ENCODE data around the gene GID8.

GID8 gene

DNA sequence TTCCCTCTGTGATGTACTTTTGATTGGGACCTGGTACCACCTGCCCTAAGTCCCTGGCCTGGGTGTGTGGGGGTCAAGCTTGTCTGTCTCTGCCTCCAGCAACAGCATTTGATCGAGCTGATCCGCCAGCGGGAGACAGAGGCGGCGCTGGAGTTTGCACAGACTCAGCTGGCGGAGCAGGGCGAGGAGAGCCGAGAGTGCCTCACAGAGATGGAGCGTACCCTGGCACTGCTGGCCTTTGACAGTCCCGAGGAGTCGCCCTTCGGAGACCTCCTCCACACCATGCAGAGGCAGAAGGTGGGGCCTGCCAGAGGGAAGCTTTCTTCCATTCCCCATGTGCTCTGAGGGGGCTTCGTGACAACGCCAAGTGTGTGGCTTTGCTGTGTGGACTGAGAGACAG lies 5.4 kb downstream of the GID8 start:
- no peak for DNase-seq (ENCODE audit: low read depth)

DNA sequence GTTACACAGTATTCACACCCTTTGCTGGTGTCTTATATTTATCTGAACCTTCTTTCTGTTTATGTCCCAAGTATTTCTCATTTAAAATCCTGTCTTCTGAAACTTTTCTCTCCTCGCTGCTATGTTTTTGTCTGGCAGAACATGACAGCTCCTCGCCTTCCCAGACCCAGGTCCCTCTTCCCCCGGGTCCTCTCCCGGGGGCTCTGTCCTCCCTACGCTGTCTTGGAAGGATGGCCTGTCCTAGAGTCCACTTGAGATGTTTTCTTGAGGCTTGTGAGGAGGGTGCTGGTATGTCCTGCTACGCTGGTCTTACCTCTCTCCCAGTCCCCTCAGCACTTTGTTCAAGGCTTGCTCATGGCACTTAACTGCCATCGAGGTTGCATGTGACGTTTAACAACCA lies 6.2 kb downstream of the GID8 start:
- no peak for DNase-seq (ENCODE audit: low read depth)

DNA sequence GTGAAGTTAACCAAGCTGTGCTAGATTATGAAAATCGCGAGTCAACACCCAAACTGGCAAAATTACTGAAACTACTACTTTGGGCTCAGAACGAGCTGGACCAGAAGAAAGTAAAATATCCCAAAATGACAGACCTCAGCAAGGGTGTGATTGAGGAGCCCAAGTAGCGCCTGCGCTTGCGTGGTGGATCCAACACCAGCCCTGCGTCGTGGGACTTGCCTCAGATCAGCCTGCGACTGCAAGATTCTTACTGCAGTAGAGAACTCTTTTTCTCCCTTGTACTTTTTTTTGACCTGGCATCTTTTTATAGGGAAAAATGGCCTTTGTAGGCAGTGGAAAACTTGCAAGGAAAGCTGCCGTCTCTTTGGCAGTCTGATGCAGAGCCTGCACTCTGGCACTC lies 6.8 kb downstream of the GID8 start:
- DNase-seq (ENCODE audit: low read depth) = no peak

DNA sequence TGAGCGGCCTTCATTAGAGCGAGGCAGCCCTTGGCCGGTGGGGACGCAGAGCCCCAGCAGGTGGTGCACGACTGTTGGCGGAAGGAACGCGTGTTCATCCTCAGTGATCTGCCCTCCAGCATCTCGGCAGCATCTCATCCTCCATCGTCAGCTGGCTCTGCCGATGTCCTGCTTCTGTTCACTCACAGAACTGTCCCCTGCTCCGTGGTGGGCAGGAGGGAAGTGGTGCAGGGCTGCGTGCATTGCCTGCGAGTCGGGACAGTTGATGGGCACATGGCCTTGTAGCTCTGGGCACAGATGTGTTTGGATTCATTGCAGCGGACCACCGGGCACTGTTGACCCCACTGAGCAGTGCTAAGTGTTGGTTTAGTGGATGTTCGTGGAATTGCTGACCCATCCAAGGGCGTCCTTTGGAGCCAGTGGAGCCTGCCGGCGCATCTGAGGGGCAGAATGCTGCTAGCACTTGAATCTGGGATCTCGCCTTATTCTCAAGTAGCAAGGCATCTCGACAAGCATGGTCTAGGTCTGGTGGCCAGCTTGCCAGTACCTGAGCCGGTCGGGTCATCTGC lies 7.9 kb downstream of the GID8 start:
- DNase-seq (ENCODE audit: low read depth) = no peak

DNA sequence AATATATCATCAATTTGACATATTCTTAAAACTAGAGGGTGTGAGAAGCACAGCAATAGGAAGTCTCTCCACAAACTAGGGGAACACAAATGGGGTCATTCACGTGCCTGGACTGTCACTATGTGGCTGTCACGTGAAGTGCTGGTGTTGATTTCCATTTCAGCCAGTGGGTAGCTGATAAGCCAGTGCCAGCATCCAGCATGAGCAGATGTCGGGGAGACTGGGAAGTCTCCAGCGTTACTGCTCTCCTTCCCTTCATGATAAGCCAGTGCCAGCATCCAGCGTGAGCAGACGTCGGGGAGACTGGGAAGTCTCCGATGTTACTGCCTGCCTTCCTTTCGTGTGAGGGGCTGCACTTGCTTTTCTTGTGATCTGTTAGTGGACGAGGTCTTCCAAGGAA lies 9.0 kb downstream of the GID8 start:
- no peak for DNase-seq (ENCODE audit: low read depth)

DNA sequence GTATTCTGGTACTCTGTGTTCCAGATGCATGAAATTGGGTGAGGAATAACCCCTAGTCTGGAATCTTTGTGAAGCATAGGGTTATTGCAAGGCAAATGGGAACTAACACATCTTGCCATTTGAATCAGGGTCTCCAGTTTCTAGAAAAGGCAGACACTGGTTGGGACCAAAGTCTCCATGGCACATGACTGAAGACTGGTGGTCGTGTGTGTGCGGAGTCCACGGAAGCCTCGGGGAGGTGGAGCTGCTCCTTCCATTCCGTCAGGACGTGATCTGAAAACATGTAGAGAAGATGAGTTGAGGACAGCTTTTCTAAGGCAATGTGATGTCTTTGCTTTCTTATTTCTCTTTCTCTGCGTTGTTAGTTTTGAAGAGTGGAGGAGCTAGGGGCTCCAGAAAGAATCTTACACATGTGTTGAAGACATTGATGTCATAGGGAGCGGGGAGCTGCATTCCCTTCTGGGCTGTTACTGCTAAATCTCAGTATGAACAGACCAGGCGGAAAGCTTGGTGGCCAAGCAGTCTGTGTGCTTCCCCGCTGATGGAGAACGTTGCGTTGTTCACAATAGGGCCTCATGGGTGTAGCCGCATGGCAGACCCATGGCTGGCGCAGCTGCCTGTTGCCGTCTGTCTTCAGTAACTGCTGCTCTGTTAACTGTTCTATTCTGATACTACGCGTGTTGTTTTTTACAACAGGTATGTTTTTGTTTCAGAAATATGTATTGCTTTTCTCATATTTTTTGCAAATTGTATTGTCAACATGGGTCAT lies 9.8 kb downstream of the GID8 start:
- no peak for DNase-seq (ENCODE audit: low read depth)

DNA sequence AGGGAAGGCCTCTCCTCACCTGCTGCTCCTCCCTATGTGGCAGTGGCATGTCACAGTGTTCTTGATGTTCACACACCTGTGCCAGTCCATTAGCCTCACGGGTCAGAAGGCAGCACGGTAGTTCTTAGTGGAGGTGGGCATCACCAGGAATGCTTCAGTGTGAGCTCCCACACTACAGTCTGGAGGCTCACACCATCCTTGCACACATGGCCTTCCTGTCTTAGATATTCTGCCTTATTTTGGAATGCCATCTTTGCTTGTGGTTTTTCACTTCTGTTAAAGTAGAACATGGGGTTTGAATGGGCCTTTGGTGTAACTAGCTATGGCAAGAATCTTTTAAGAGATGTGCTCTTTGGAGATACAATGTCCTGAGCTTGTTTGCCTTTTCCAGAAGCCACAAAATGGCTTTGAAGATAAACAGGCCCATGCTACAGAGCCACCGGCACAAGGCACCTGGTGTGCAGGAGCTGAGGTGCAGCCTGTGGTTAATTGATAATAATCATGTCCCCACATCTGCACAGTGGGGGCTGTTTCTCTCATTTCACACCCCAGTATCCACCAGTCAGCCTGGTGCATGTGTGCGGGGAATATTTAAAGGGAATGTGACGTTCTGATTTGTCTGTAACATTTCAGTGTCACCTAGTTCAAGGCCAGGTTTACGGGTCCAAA lies 11.3 kb downstream of the GID8 start:
- DNase-seq (ENCODE audit: low read depth) = no peak

DNA sequence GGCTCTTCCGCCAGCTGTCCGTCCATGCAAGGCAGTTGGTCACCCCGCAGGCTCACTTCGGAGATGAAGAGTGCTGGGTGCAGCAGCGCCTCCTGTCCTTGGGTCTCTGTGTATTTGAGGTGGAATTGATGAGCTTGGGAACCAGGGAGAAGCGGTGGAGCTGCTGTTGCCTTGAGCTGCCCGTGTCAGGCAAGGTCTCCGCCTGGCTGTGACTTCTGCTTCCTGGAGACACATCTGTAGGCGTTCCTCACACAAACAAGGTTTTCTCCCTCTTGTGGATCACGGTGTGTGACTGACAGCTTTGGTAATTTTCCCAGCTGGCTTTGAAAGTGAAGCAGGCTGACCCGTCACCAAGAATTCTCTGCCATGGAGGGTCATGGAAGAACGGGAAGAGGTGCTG lies 12.0 kb downstream of the GID8 start:
- DNase-seq (ENCODE audit: low read depth) = no peak

DNA sequence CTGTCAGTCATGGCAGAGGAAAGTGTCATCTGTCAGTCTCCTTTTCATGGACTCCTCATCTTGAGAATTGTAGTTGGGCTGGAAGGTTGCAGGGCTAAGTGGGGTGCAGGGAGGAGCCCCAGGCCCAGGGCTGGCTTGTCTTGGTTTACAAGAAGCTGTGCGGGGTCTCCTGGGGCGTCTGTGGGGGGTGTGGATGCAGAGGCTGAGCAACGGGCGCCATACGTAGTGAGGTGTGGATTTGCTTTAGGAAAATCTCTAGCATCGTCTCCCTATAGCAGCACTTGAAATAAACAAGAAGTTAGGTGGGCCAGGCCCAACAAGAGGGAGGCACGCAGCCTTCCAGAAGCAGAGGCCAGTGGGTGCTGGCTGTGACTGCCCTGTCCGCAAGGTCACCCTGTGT lies 12.8 kb downstream of the GID8 start:
- DNase-seq (ENCODE audit: low read depth) = no peak

DNA sequence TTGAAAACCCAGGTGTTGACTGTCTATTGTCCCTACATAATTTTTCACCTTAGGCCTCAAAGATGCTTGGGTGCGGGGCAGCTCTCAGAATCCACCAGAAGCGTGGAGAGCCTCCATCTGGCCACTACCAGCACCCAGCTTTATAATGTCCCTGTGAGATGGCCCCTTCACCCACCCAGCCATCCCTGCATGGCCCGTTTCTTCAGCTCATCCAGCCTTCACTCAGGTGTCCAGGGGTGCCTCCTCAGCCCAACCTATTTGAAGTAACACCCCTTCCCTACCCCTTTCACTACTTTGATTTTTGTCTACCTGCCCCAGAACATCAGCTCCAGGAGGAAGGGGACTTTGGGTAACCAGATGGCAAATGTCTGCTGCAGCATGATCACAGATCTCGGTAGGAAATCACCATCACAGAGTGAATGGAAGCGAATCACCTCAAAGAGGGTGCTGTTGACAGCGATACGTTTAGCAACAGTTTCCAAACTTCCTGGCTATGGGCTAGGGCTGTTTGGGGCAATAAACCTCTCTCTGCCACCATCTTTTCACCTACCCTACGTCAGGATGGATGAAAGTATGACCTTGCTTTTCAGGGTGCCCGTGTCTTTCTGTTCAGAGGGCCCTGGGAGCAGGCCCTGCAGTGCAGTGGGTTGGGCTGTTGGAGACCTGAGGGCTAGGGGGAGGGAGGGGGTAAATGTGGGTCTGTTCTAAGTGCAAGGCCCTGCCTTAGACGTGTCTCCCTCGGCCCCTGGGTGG lies 13.4 kb downstream of the GID8 start:
- DNase-seq (ENCODE audit: low read depth) = no peak

DNA sequence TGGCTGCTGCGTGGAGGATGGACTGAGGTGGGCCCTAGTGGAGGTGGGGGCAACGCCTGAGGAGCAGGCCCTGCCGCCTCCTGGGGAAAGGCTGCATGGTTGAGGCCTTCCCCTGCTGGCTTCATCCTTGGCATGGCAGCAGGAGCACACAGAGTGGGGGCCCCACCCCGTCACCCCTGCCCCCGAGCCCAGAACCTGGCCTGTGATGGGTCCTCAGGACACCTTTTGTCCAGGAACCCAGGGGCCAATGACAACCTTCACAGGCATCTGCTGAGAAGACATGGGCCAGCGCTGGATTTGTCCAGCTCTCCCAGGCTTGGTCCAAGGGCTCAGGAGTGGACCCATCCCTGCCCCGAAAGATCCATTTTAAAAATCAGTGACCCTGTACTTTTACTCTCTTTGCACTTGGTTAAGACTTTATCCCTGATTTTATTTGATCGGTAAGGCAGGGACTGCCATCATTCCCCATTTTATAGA lies 14.0 kb downstream of the GID8 start:
- no peak for DNase-seq (ENCODE audit: low read depth)

DNA sequence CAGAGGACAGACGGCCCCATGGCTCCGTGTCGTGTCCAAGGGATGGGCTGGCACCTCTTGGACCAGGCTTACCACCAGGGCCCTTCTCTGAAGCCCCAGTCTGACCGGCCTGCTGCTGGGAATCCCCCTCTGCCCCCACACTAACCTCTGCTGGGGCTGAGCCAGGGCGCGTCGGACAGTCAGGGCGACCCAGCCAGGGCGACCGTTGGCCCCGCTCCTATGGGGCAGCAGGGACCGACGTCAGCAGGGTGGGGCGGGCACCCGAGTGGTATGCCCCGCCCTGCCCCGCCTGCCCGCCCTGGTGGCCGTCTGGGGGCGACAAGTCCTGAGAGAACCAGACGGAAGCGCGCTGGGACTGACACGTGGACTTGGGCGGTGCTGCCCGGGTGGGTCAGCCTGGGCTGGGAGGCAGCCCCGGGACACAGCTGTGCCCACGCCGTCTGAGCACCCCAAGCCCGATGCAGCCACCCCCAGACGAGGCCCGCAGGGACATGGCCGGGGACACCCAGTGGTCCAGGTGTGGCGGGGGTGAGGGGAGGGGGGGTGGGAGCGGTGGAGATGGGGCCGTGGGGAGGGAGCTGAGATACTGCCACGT lies 14.5 kb downstream of the GID8 start, which contains the start of gene SLC17A9:
SLC17A9 (plus strand) TSS at position 337 of the 595 bp plus-strand sequence; CDS start at position 459, 122 bp downstream.
- DNase-seq (ENCODE audit: low read depth) = no peak

DNA sequence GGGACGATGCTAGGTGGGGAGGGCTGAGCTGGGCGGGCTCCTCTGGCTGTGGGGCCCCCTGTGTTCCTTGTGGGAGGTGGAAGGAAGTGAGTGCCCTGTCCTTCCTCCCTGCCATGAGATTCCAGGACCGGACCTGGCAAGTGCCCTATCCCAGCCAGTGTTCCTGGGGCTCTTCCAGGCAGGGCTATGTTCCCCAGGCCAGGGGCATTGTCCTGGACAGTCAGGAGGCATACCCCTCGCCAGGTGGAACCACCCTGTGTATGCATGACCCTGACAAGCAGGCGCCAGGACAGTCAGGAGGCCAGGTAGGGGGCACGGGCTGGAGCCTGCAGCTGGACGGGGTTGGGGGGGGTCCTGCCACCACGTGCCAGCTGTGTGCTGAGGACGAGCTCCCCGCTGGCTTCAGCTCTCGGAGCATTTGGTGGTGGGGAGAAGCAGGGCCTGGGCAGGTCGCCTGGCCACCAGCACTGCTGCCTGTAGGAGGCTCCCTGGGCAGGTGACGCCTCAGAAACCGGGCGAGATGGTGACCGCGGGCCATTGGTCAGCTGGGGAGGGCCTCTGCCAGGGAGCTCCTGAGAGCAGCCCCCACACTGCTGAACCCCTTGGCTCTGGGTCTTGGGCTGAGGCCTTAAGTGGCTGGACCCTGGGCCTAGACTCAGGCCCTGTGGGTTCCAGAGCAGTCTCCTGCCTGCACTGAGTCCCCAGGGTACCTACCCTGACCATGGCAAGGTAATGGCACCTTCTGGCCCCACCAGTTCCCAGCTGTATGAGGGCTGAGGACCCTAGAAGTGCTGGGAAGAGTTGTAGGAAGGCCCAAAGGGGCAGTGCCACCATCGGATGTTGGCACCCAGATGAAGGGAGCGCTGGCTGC lies 15.3 kb downstream of the GID8 start:
- no peak for DNase-seq (ENCODE audit: low read depth)

DNA sequence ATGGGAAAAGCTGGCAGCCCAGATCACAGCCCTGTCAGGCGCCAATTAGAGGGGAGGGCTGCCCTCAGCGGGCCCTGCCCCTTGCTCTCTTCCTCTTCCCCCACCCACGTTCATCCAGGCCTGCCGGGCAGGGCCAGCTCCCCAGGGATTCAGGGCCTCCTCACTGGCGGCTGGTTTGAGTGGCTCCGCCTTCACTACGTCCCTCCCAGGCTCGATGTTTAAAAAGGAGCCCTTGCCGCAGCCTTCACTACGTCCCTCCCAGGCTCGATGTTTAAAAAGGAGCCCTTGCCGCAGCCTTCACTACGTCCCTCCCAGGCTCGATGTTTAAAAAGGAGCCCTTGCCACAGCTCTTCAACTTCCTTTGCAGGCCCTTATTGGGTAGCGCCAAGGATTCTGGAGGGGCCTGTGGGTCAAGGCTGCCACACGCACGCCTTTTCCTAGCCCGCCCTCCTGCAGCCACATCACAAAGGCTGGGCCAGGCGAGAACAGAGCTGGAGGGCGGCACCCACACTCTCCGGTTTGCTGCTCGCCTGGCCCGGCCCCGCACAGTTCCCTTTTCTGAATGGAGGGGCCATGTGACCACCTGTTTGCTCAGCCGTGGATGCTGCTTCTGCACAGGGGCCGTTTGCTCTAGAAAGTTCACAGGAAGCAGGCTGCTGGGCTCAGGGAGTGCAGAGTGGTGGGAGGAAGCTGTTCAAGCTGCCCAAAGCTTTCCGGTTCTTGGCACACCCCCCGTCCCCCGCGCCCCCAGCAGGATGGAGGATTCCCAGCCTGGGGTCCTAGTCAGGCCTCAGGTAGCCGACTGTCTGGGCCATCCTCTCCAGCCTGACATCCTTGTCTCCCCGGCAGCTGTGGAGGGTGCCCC lies 16.1 kb downstream of the GID8 start:
- DNase-seq (ENCODE audit: low read depth) = peak; percentile 26

DNA sequence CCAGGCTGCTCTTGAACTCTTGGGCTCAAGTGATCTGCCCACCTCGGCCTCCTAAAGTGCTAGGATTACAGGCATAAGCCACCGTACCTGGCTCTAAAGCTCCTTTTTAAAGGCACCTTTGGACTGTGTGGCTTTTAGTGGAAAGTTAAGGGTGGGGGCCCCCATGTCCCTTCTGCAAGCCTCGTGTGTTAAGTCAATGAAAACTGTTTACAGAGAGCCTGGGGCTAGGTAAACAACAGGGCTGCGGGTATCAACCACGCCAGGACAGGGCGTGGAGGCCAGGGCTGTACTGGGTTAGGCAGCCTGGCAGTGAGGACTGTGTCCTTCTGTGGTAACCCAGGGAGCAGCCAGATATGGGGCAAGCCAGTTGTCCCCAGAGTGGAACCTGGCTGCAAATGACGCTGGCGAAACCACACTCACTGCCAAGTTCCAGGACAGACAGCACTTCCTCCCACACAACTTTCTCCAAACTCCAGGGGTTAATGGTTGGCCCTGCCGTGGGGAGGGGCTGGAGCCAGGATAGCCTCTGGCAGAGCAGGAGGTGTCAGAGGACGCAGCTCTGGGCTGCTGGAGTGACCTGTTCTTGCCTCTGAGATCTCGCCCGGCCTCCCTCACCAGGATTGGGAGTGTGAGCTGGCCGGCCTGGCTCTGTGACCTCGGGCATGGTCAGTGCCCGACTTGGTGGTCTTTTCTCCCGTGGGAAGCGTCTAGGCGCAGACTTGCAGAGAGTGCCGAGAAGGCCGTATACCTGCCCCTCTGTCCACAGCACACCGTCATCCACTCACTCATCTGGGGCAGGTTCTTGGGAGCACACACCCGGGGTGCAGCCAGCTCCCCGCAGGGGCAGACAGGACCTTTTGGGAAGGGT lies 17.8 kb downstream of the GID8 start:
- no peak for DNase-seq (ENCODE audit: low read depth)

DNA sequence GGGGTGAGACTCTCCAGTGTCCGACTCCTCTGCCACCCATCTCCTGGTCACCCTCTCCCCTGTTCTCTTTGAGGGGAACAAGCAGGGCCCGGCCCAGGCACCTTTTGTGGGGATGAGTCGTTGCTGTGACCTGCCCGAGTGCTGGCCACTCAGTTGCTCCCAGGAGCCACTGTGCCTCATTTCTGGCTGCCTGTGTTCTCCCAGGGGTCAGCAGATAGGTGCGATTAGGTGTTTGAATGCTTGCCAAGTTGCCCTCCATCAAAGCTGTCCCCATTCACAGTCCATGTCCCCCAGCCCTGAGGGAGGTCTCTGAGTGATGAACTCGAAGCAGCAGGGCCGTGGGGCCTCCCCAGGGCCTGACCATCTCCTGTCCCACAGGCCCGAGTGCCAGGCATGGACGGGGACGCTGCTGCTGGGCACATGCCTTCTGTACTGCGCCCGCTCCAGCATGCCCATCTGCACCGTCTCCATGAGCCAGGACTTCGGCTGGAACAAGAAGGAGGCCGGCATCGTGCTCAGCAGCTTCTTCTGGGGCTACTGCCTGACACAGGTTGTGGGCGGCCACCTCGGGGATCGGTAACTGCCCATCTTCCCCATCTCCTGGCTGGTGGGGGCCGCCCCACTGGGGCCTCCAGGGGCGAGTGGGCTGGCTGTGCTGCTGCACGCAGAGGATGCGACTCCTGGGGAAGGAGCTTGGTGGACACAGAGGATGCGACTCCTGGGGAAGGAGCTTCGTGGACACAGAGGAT lies 18.6 kb downstream of the GID8 start:
- DNase-seq (ENCODE audit: low read depth) = no peak

DNA sequence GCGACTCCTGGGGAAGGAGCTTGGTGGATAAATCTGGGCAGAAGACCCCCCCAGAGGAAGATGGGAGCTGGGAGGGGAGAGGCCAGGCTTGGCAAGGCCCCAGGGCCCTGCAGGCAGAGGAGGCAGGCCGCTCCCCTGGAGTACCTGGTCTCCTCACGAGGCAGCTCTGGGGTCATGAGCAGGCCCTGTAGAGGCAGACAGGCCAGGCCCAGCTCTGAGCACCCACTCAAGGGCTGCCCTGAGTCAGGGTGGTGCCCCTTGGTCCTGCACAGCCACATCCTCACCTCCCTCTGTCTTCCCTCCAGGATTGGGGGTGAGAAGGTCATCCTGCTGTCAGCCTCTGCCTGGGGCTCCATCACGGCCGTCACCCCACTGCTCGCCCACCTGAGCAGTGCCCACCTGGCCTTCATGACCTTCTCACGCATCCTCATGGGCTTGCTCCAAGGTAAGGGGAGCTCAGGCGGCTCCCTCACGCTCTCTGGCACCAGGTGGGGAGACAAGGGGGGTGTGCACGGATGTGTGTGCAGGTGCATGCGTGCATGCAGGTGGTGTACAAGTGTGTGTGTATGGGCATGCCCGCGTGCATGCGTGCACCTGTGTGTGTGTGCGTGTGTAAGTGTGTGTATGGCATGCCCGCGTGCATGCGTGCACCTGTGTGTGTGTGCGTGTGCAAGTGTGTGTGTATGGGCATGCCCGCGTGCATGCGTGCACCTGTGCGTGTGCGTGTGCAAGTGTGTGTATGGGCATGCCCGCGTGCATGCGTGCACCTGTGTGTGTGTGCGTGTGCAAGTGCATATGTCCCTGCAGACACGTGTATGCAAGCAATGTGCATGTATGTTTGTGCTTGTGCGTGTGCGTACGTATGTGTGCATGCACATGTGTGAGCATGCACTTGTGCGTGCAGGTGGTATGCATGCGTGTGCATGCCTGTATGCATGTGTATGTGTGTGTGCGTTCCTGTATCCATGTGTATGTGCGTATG lies 19.5 kb downstream of the GID8 start:
- DNase-seq (ENCODE audit: low read depth) = no peak
